DMS79 (cell line): ENCODE results near the gene CDH10.

Experiments
- DNase-seq: peaks from one replicate; lab custom pipeline; 2025; lab: John Stamatoyannopoulos, UW

CDH10 gene

DNA sequence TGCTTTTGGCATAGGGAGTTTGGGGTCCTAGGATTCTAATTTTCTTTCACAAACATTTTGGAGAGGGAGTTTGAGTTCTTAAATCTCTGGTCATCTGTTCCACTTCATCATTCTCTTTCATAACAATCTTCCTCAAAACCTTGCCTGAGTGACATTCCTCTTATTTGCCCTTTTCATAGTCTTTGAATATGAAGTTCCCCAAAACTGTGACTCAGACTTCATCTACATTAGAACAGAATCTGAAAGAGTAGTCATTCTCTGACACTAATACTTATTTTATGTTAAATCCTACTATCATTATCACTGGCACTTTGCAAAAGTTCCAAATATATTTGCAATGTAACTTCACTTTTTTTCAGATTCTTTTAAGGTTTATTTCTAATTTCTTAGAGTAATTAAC, 163.8 kb downstream of the CDH10 start:
- no peak for DNase-seq

DNA sequence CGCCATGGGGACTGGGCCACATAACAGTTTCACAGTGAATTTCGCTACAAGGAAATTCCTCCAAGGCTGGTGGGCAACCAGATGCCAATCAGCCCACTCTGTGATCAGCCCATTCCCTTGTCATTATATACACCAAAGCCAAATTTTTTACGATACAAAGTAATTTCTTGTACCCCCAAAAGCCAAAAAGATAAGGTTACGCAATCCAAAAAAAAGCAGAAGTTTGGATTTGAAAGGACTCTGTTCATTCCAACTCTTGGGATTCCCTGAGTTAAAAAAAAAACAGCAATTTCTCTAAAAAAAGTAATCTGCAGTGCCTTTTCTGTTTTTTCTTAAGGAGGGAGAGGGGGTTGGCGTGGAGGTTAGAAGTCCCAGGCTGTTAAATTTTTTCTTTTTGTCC, 166.8 kb downstream of the CDH10 start:
- DNase-seq = no peak

DNA sequence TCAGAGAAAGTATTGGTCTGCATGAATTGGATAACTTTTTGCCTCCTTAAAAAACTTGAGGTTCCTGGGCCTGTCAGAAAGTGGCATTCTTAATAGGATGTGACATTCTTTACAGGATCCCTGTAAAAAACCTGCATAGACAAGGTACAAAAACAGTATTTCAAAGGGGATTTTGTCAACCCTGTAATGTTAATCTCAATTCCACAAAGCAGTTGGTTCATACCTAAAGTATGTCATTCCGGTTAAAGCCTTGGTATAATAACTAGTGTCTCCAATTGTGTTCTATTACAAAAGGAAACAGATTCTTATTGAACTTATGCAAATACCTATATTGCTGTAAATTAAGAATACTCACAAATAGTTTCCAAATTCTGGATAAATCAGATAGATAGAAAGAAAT, 169.7 kb downstream of the CDH10 start:
- no peak for DNase-seq

DNA sequence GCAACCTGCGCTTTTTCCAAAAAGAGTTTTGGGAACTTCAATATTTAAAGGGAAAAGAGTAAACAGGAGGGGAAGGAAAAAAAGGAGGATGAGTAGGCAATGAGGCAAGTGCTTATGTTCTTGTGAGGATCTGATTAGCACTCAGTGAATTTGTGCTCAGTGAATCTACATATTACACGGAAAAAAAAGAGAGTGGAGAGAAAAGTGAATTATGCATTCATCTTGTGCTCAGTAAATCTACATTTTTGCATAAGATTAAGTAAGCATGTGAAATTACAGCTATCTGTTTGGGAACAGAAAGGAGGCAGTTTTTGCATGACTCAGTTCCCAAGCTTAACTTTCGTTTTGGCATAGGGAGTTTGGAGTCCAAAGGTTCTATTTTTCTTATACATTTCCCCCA, 170.1 kb downstream of the CDH10 start:
- no peak for DNase-seq

DNA sequence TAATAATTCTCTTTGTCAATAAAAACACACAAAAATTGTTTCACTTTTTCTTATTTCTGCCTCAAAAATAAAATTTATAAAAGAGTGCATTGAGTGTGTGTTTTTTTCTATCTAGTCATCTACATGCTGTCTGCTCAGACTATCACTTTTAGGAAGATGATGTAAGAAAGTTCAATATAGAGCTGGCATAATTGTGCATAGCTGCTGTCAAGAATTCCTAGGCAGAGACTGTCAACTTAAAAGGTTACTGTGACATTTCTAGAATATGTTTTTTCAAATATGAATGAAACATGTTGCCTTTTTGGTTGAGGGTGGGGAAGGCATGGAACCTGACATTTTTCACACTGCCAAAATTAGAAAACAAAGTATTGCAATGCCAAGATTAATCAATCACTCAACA, 172.3 kb downstream of the CDH10 start:
- no peak for DNase-seq

DNA sequence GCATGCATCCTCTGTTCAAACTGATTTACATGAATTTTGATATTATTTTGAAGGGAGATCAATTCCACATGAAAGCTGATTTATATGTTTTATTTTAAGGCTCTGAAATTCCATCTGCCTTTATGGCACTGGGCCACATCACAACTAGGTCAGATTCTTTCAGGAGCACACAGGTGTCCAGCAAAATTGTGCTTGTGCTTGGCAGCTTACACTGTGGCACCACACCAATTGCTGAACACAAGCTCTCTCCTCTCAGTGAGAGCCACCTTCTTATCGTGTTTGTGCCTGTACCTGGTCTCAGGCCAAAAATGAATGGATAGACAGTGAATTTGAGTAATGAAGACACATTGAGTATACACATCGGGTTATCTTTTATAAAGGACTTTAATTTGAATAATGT, 200.4 kb downstream of the CDH10 start:
- no peak for DNase-seq

DNA sequence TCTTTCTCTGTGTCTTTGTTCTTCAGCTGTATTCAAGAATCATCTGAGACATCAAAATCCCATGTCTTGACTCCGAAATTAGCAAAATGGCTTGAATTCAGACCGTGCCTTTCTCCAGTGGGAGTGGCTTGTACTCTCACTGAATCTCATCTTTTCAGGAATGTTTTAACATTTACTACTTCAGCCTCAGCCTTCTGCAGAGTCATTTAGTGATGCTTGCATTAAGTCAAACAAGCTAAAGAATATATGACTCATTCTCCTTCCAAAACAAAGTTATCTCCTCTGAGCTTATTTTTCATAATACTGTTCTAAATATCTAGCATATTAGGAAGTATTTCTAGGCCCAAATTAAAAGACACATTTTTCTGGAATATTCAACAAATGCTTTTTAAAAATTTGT, 205.3 kb downstream of the CDH10 start:
- no peak for DNase-seq
